Measurements from ENCODE around the gene CELSR1. TPM values are rescaled to one million over a fixed set of nuclear protein-coding genes. Genes with fewer than 3 reads are reported as not detected.

The CELSR1 gene
- total RNA-seq, 2 donors from 2014 or later = 24.2 to 38.2 TPM

- WGBS = 35% methylated on average over 6 of the region's 6 CpGs
- DNase-seq (ENCODE audit: low spot score) = peak; percentile 76
- Histone ChIP-seq H3K4me1 (replicated peaks) (no peaks in the 10 kb centered on the region), H3K36me3 (no peaks in the 10 kb centered on the region), H3K9me3 (no peaks in the 10 kb centered on the region), H3K27me3 (replicated peaks; ENCODE audit: insufficient read depth) (no peaks in the 10 kb centered on the region), H3K27ac (peak overlapping the region in 1 of 2 donors; percentile 26), H3K4me3 (no peak overlapping the region)
- no peak for TF ChIP-seq POLR2A (IDR thresholded peaks at IDR 0.05)
- TF ChIP-seq POLR2AphosphoS5 (IDR thresholded peaks at IDR 0.05) = peak; percentile 88
- intact Hi-C loops (cut with DNase I) = no loop called here
Measured at GRCh38 chr22:46469711-46470110, 67.7 kb downstream of the CELSR1 start.

- no peak overlapping the region for H3K4me3 ChIP-seq
- WGBS = 47% methylated on average over 5 of the region's 5 CpGs
- peak overlapping the region in 1 of 2 donors; percentile 63 for H3K27ac ChIP-seq
- no peak for DNase-seq (ENCODE audit: low spot score)
- no peaks in the 10 kb centered on the region for H3K36me3 ChIP-seq
- intact Hi-C loops (cut with DNase I) = no loop called here
- H3K9me3 ChIP-seq = no peaks in the 10 kb centered on the region
- TF ChIP-seq POLR2AphosphoS5 (IDR thresholded peaks at IDR 0.05) (no peak), POLR2A (IDR thresholded peaks at IDR 0.05) (no peak), CTCF (IDR thresholded peaks at IDR 0.05) (no peak)
- no peaks in the 10 kb centered on the region for H3K27me3 ChIP-seq (replicated peaks; ENCODE audit: insufficient read depth)
- H3K4me1 ChIP-seq (replicated peaks) = no peaks in the 10 kb centered on the region
Measured at GRCh38 chr22:46467006-46467405, 70.4 kb downstream of the CELSR1 start.

GRCh38 chr22:46466255-46466676 is 71.2 kb downstream of the CELSR1 start:
- TF ChIP-seq POLR2A (IDR thresholded peaks at IDR 0.05) = no peak
- TF ChIP-seq POLR2AphosphoS5 (IDR thresholded peaks at IDR 0.05) = no peak
- no peak for TF ChIP-seq CTCF (IDR thresholded peaks at IDR 0.05)
- H3K27me3 ChIP-seq (replicated peaks; ENCODE audit: insufficient read depth) = no peaks in the 10 kb centered on the region
- peak overlapping the region; percentile 42 to 63 for H3K27ac ChIP-seq
- intact Hi-C loops (cut with DNase I) = no loop called here
- no peaks in the 10 kb centered on the region for H3K4me1 ChIP-seq (replicated peaks)
- H3K4me3 ChIP-seq = no peak overlapping the region
- DNase-seq (ENCODE audit: low spot score) = no peak
- H3K36me3 ChIP-seq = no peaks in the 10 kb centered on the region
- WGBS = 74% methylated on average over 10 of the region's 10 CpGs
- no peaks in the 10 kb centered on the region for H3K9me3 ChIP-seq

- whole genome bisulfite sequencing = 44% methylated on average over 12 of the region's 12 CpGs
- no peaks in the 10 kb centered on the region for H3K36me3 ChIP-seq
- no peak for TF ChIP-seq POLR2AphosphoS5 (IDR thresholded peaks at IDR 0.05)
- TF ChIP-seq CTCF (IDR thresholded peaks at IDR 0.05) = no peak
- TF ChIP-seq POLR2A (IDR thresholded peaks at IDR 0.05) = no peak
- no peaks in the 10 kb centered on the region for H3K4me1 ChIP-seq (replicated peaks)
- H3K4me3 ChIP-seq = no peak overlapping the region
- intact Hi-C loops (cut with DNase I) = no loop called here
- no peak for DNase-seq (ENCODE audit: low spot score)
- H3K9me3 ChIP-seq = no peaks in the 10 kb centered on the region
- H3K27me3 ChIP-seq (replicated peaks; ENCODE audit: insufficient read depth) = no peaks in the 10 kb centered on the region
- H3K27ac ChIP-seq = peak overlapping the region; percentile 42 to 63
Measured at GRCh38 chr22:46465793-46466192, 71.6 kb downstream of the CELSR1 start.

GRCh38 chr22:46465345-46465720 is 72.1 kb downstream of the CELSR1 start:
- Histone ChIP-seq H3K9me3 (no peaks in the 10 kb centered on the region), H3K27ac (peak overlapping the region in 1 of 2 donors; percentile 63), H3K36me3 (no peaks in the 10 kb centered on the region), H3K27me3 (replicated peaks; ENCODE audit: insufficient read depth) (no peaks in the 10 kb centered on the region), H3K4me3 (no peak overlapping the region), H3K4me1 (replicated peaks) (no peaks in the 10 kb centered on the region)
- no peak for DNase-seq (ENCODE audit: low spot score)
- intact Hi-C loops (cut with DNase I) = no loop called here
- WGBS = 58% methylated on average over 11 of the region's 11 CpGs
- TF ChIP-seq POLR2A (IDR thresholded peaks at IDR 0.05) = no peak
- TF ChIP-seq CTCF (IDR thresholded peaks at IDR 0.05) = no peak
- TF ChIP-seq POLR2AphosphoS5 (IDR thresholded peaks at IDR 0.05) = no peak
